Endothelial cell of umbilical vein (primary cell): ENCODE results near the gene RNU6-9. TPM values are rescaled to one million over a fixed set of nuclear protein-coding genes. Genes with fewer than 3 reads are reported as not detected.

ENCODE experiments used
- BruUV-seq: library from RNA; stranded (reverse); fragments of 400-500 nt; replicated peaks from 2 replicates; lab custom pipeline; 2021; lab: Mats Ljungman, UMichigan
- CTCF ChIA-PET: fragments of 300-600, 350-600 bp; sonication (Branson Sonifier 250); formaldehyde crosslinking; loops from one replicate; lab custom pipeline; 2021; ENCODE audit warnings: antibody characterized with exemption, inconsistent platforms; lab: Charles Lee
- POLR2A ChIA-PET: fragments of 300-600, 350-600 bp; sonication (Branson Sonifier 250); formaldehyde crosslinking; loops from one replicate; lab custom pipeline; 2021; ENCODE audit warnings: antibody characterized with exemption, inconsistent platforms; lab: Charles Lee
- DNase-seq: peaks from one replicate; pipeline ENCODE4 v3.0.0-alpha.2; 2011; ENCODE audit warnings: low read depth, low spot score
- FAIRE-seq: peaks from 2 replicates; lab custom pipeline; 2011; peaks lifted over from hg19 to GRCh38; lab: Jason Lieb, UNC
- H2AFZ ChIP-seq: 2 replicates; pipeline ENCODE4 v1.6.0; 2012; ENCODE audit warnings: low read depth, low read length, control low read depth, inconsistent platforms
- H3K27ac ChIP-seq: 2 replicates; pipeline ENCODE4 v1.5.1; 2011; ENCODE audit warnings: low read depth, mild to moderate bottlenecking, control low read depth, low read length, moderate library complexity; ENCODE audit not compliant: insufficient read depth
- H3K27me3 ChIP-seq, 2 experiments: 2 replicates each; pipeline versions ENCODE4 v1.6.0 to v1.6.1; 2011; ENCODE audit warnings: low read length in 2 of 2, mixed read lengths in 1 of 2; ENCODE audit not compliant: control insufficient read depth in 2 of 2, insufficient read depth in 2 of 2
- H3K36me3 ChIP-seq, 2 experiments: 2 replicates in 1 of 2; 3 replicates in 1 of 2; pipeline ENCODE4 v1.5.1; 2011; ENCODE audit warnings: low read length in 2 of 2, mild to moderate bottlenecking in 1 of 2, moderate library complexity in 1 of 2; ENCODE audit not compliant: control insufficient read depth in 2 of 2, insufficient read depth in 2 of 2; ENCODE audit errors: extremely low read depth in 1 of 2
- H3K4me1 ChIP-seq: 3 replicates; pipeline ENCODE4 v1.5.1; 2011; ENCODE audit warnings: mild to moderate bottlenecking, low read length; ENCODE audit not compliant: control insufficient read depth, insufficient read depth; ENCODE audit errors: extremely low read depth
- H3K4me2 ChIP-seq: 2 replicates; pipeline ENCODE4 v1.6.1; 2011; ENCODE audit warnings: low read length, control low read depth, mixed read lengths; ENCODE audit not compliant: insufficient read depth
- H3K4me3 ChIP-seq, 3 experiments: fragments of 200-600 bp in 1 of 3; sonication (generic), shearing (Covaris generic) in 1 of 3; replicated peaks in 1 of 3; 2 replicates each; pipeline ENCODE4 v1.5.1; 2011 to 2016; ENCODE audit warnings: control low read depth in 3 of 3, low read length in 3 of 3, mild to moderate bottlenecking in 2 of 3, inconsistent platforms in 1 of 3, low read depth in 1 of 3, moderate library complexity in 1 of 3; ENCODE audit not compliant: insufficient read depth in 1 of 3
- H3K79me2 ChIP-seq: 2 replicates; pipeline ENCODE4 v1.6.0; 2012; ENCODE audit warnings: low read length, inconsistent platforms; ENCODE audit not compliant: control insufficient read depth, insufficient read depth
- H3K9ac ChIP-seq: replicated peaks from 2 replicates; pipeline ENCODE3; 2011; ENCODE audit warnings: low read length, control low read depth; ENCODE audit not compliant: insufficient read depth; ENCODE audit errors: extremely low read depth
- H3K9me1 ChIP-seq: replicated peaks from 3 replicates; pipeline ENCODE4 v1.6.0; 2011; ENCODE audit warnings: mild to moderate bottlenecking, low read length; ENCODE audit not compliant: control insufficient read depth, insufficient read depth; ENCODE audit errors: extremely low read depth
- H3K9me3 ChIP-seq: replicated peaks from 2 replicates; pipeline ENCODE4 v1.5.1; 2012; ENCODE audit warnings: low read length, inconsistent platforms; ENCODE audit not compliant: control insufficient read depth, insufficient read depth
- H4K20me1 ChIP-seq: replicated peaks from 2 replicates; pipeline ENCODE3; 2011; ENCODE audit warnings: mild to moderate bottlenecking, low read length; ENCODE audit not compliant: control insufficient read depth, insufficient read depth; ENCODE audit errors: extremely low read depth
- EZH2 ChIP-seq: IDR thresholded peaks from 2 replicates; pipeline ENCODE4 v1.6.1; 2012; ENCODE audit warnings: borderline replicate concordance, low read depth, mild to moderate bottlenecking, moderate library complexity, low read length, inconsistent platforms; ENCODE audit not compliant: severe bottlenecking
- FOS ChIP-seq: IDR thresholded peaks from 2 replicates; pipeline ENCODE4 v1.6.1; 2011; ENCODE audit warnings: mild to moderate bottlenecking, low read length, moderate library complexity, borderline replicate concordance; ENCODE audit not compliant: insufficient read depth
- GATA2 ChIP-seq: IDR thresholded peaks from 2 replicates; pipeline ENCODE4 v1.7.0; 2011; ENCODE audit warnings: low read depth, mild to moderate bottlenecking, moderate library complexity, mixed read lengths, low read length; ENCODE audit not compliant: insufficient read length, insufficient read depth
- JUN ChIP-seq: IDR thresholded peaks from 2 replicates; pipeline ENCODE4 v1.6.1; 2011; ENCODE audit warnings: borderline replicate concordance, low read depth; ENCODE audit not compliant: insufficient read length, insufficient read depth
- MYC ChIP-seq: IDR thresholded peaks from one replicate; pipeline ENCODE4 v1.6.1; 2011; ENCODE audit warnings: mild to moderate bottlenecking, low read depth, low read length
- POLR2AphosphoS5 ChIP-seq: IDR thresholded peaks from 2 replicates; pipeline ENCODE4 v1.6.1; 2012; ENCODE audit warnings: low read depth, mild to moderate bottlenecking, control low read depth, low read length, moderate library complexity; ENCODE audit not compliant: insufficient read depth
- dilution Hi-C: fragments of 300-500 bp; cut with MboI; formaldehyde crosslinking; loops from one replicate; pipeline ENCODE4 v1.15.0; 2019; ENCODE audit warnings: low sequenced_read_pairs; ENCODE audit not compliant: extremely low pct_ligation_motif_present
- intact Hi-C: fragments of 100-400 bp; cut with micrococcal nuclease; formaldehyde crosslinking; loops from one replicate; pipeline ENCODE4 v1.10.0; 2022
- polyA plus RNA-seq, 4 experiments: library from polyadenylated mRNA; depleted of rRNA in 3 of 4; stranded (reverse) in 3 of 4; unstranded in 1 of 4; fragments of >200 nt; gene quantifications; 2 replicates each; pipeline versions ENCODE4 v1.2.1 to v1.2.3, GENCODE V29; 2011 to 2012; ENCODE audit warnings: missing spikeins in 1 of 4
- total RNA-seq: library from RNA; stranded (reverse); gene quantifications from 2 replicates; pipeline ENCODE4 v1.2.3, GENCODE V29; 2021
- TF ChIP-seq, protein P1 (sequence below): IDR thresholded peaks from 2 replicates; pipeline ENCODE4 v1.6.1; 2011; ENCODE audit not compliant: insufficient read depth, insufficient read length
- TF ChIP-seq, protein P2 (sequence below), 2 donors: IDR thresholded peaks; 1 replicate in 1 of 2; 2 replicates in 1 of 2; pipeline ENCODE4 v1.5.1; 2011; ENCODE audit warnings: low read length in 2 of 2, mild to moderate bottlenecking in 2 of 2, moderate library complexity in 2 of 2, control low read depth in 1 of 2, inconsistent platforms in 1 of 2, low read depth in 1 of 2; ENCODE audit not compliant: insufficient read depth in 1 of 2; ENCODE audit errors: extremely low read depth in 1 of 2

The RNU6-9 gene
- total and polyA plus RNA-seq, 2 donors (not counting 3 experiments of a cell fraction or from before 2014, with no cell fraction given), result not detected

- FAIRE-seq (no peak), DNase-seq (no peak)
- no TSS peak for BruUV-seq
- peaks cover 4% of the 10 kb centered on the region for H3K4me1 ChIP-seq
- no peak overlapping the region for H2AFZ ChIP-seq
- no peak overlapping the region for H3K4me2 ChIP-seq
- dilution Hi-C loops (no loop called here), intact Hi-C loops (no loop called here)
- H3K27me3 ChIP-seq, result no peaks in the 10 kb centered on the region
- H3K36me3 ChIP-seq, result no peaks in the 10 kb centered on the region
- ChIA-PET CTCF (no interaction called here), POLR2A (no interaction called here)
- TF ChIP-seq EZH2 (no peak), JUN (no peak), POLR2AphosphoS5 (no peak), MYC (no peak), FOS (no peak), GATA2 (no peak)
- TF ChIP-seq, protein P1, sequence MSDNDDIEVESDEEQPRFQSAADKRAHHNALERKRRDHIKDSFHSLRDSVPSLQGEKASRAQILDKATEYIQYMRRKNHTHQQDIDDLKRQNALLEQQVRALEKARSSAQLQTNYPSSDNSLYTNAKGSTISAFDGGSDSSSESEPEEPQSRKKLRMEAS, result no peak
- TF ChIP-seq, protein P2, sequence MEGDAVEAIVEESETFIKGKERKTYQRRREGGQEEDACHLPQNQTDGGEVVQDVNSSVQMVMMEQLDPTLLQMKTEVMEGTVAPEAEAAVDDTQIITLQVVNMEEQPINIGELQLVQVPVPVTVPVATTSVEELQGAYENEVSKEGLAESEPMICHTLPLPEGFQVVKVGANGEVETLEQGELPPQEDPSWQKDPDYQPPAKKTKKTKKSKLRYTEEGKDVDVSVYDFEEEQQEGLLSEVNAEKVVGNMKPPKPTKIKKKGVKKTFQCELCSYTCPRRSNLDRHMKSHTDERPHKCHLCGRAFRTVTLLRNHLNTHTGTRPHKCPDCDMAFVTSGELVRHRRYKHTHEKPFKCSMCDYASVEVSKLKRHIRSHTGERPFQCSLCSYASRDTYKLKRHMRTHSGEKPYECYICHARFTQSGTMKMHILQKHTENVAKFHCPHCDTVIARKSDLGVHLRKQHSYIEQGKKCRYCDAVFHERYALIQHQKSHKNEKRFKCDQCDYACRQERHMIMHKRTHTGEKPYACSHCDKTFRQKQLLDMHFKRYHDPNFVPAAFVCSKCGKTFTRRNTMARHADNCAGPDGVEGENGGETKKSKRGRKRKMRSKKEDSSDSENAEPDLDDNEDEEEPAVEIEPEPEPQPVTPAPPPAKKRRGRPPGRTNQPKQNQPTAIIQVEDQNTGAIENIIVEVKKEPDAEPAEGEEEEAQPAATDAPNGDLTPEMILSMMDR (IDR thresholded peaks at IDR 0.05; ENCODE audit: extremely low read depth in 1 of 2, insufficient read depth in 1 of 2, low read depth in 1 of 2, low read length in 2 of 2), result no peak
- H3K9me1 ChIP-seq, result no peaks in the 10 kb centered on the region
- no peaks in the 10 kb centered on the region for H3K9me3 ChIP-seq
- no peaks in the 10 kb centered on the region for H3K79me2 ChIP-seq
- no peak overlapping the region for H3K9ac ChIP-seq
- no peak overlapping the region for H3K4me3 ChIP-seq
- no peak overlapping the region for H3K27ac ChIP-seq
- no peaks in the 10 kb centered on the region for H4K20me1 ChIP-seq
Measured at GRCh38 chr19:927780-928401, 34.6 kb downstream of the RNU6-9 start.
